Caki2 (cell line): ENCODE data around the gene SMCO1. TPM values are rescaled to one million over a fixed set of nuclear protein-coding genes. Genes with fewer than 3 reads are reported as not detected.
"Not testable (repeated sequence)": the region's sequence is repeated elsewhere in the genome, so short reads cannot be mapped to it uniquely, and the experiment has no call there.

Experiments
- DNase-seq: peaks from one replicate; pipeline ENCODE4 v3.0.0-alpha.2; 2015; ENCODE audit warnings: low read depth
- in situ Hi-C: cut with HindIII; loops from 2 replicates; pipeline ENCODE4 v1.10.0; 2016; ENCODE audit warnings: low sequenced_read_pairs, low pct_unique_long_range_greater_than_20kb, mixed read lengths
- total RNA-seq: library from RNA; depleted of rRNA; stranded (reverse); fragments of >200 nt; shearing (Covaris generic); gene quantifications from 2 replicates; pipeline ENCODE4 v1.2.3, GENCODE V29; 2014; ENCODE audit warnings: low replicate concordance; rRNA removed

Gene SMCO1
- not detected in 2 replicates for total RNA-seq

GRCh38 chr3:196514913-196515621 lies at the start of gene SMCO1:
TSS of gene SMCO1 (minus strand) at chr3:196515346. CDS start at chr3:196515209, 137 bp downstream.
- in situ Hi-C loops: no loop called here
- no peak for DNase-seq

- DNase-seq: peak; percentile 43
Measured at GRCh38 chr3:196563721-196564225, 48.6 kb upstream of the SMCO1 start.

GRCh38 chr3:196559826-196560225 lies 44.7 kb upstream of the SMCO1 start:
- DNase-seq: no peak
- in situ Hi-C loops: no loop called here

More at GRCh38 chr3:196563721-196564225, 48.6 kb upstream of the SMCO1 start:
- in situ Hi-C loops: no loop called here

GRCh38 chr3:196558476-196558875 lies 43.3 kb upstream of the SMCO1 start:
- in situ Hi-C loops: no loop called here
- DNase-seq: no peak

- in situ Hi-C loops: no loop called here
- DNase-seq: no peak
Measured at GRCh38 chr3:196557236-196557635, 42.1 kb upstream of the SMCO1 start.

- in situ Hi-C loops: no loop called here
- DNase-seq: no peak
Measured at GRCh38 chr3:196555295-196555694, 40.1 kb upstream of the SMCO1 start.

- in situ Hi-C loops: no loop called here
- DNase-seq: no peak
Measured at GRCh38 chr3:196554205-196554604, 39.1 kb upstream of the SMCO1 start.

GRCh38 chr3:196553551-196553950 lies 38.4 kb upstream of the SMCO1 start:
- in situ Hi-C loops: no loop called here
- no peak for DNase-seq

GRCh38 chr3:196552253-196552652 lies 37.1 kb upstream of the SMCO1 start:
- DNase-seq: no peak
- in situ Hi-C loops: no loop called here

GRCh38 chr3:196550172-196550571 lies 35.0 kb upstream of the SMCO1 start:
- not testable (repeated sequence) for DNase-seq

GRCh38 chr3:196549312-196549711 lies 34.2 kb upstream of the SMCO1 start:
- in situ Hi-C loops, DNase-seq: not testable (repeated sequence)

More at GRCh38 chr3:196550172-196550571, 35.0 kb upstream of the SMCO1 start:
- in situ Hi-C loops: not testable (repeated sequence)

- in situ Hi-C loops: no loop called here
- no peak for DNase-seq
Measured at GRCh38 chr3:196547067-196547466, 31.9 kb upstream of the SMCO1 start.

- DNase-seq: no peak
- in situ Hi-C loops: no loop called here
Measured at GRCh38 chr3:196546537-196546936, 31.4 kb upstream of the SMCO1 start.

- no peak for DNase-seq
- in situ Hi-C loops: no loop called here
Measured at GRCh38 chr3:196544491-196544992, 29.4 kb upstream of the SMCO1 start.

- no peak for DNase-seq
- in situ Hi-C loops: no loop called here
Measured at GRCh38 chr3:196541684-196542445, 26.7 kb upstream of the SMCO1 start.

- in situ Hi-C loops: no loop called here
- DNase-seq: no peak
Measured at GRCh38 chr3:196537319-196537984, 22.3 kb upstream of the SMCO1 start.

GRCh38 chr3:196533260-196533681 lies 18.1 kb upstream of the SMCO1 start:
- in situ Hi-C loops: no loop called here
- no peak for DNase-seq

GRCh38 chr3:196531418-196531817 lies 16.3 kb upstream of the SMCO1 start:
- DNase-seq: no peak
- in situ Hi-C loops: no loop called here
